ENCODE results near the gene AKT3. TPM values are rescaled to one million over a fixed set of nuclear protein-coding genes. Genes with fewer than 3 reads are reported as not detected.

The AKT3 gene
- total and polyA plus RNA-seq, 2 experiments from 2014 or later = 3.5 to 13.0 TPM

- Histone ChIP-seq H3K36me3 (replicated peaks; ENCODE audit: insufficient read depth, low read depth) (no peaks in the 10 kb centered on the region), H3K9me3 (ENCODE audit: low read depth) (no peaks in the 10 kb centered on the region), H4K20me1 (ENCODE audit: insufficient read depth, poor library complexity, severe bottlenecking) (no peaks in the 10 kb centered on the region), H3K9me2 (replicated peaks; ENCODE audit: insufficient read depth) (no peaks in the 10 kb centered on the region), H3K4me3 (no peak overlapping the region), H2AFZ (no peak overlapping the region), H3K27me3 (no peaks in the 10 kb centered on the region), H3K4me1 (ENCODE audit: insufficient read depth) (no peaks in the 10 kb centered on the region), H3K4me2 (no peak overlapping the region), H3K79me2 (no peaks in the 10 kb centered on the region), H3K27ac (no peak overlapping the region)
- WGBS (ENCODE audit: low lambda C conversion rate, missing lambda C conversion rate) = 54% methylated on average over 2 of the region's 2 CpGs
- TF ChIP-seq EZH2 (IDR thresholded peaks at IDR 0.05; ENCODE audit: borderline replicate concordance) (no peak), CTCF (IDR thresholded peaks at IDR 0.05; ENCODE audit: poor library complexity) (no peak), EZH2phosphoT487 (IDR thresholded peaks at IDR 0.05; ENCODE audit: low read depth, severe bottlenecking, unreplicated experiment) (no peak)
- no peak for DNase-seq (ENCODE audit: low spot score)
Observed at GRCh38 chr1:243890576-243890975, 40.5 kb upstream of the AKT3 start.

- Histone ChIP-seq H3K36me3 (replicated peaks; ENCODE audit: insufficient read depth, low read depth) (no peaks in the 10 kb centered on the region), H3K4me2 (no peak overlapping the region), H3K79me2 (no peaks in the 10 kb centered on the region), H3K27me3 (no peaks in the 10 kb centered on the region), H3K9me3 (ENCODE audit: low read depth) (no peaks in the 10 kb centered on the region), H2AFZ (no peak overlapping the region), H3K4me1 (ENCODE audit: insufficient read depth) (no peaks in the 10 kb centered on the region), H3K9me2 (replicated peaks; ENCODE audit: insufficient read depth) (no peaks in the 10 kb centered on the region), H3K4me3 (no peak overlapping the region), H4K20me1 (ENCODE audit: insufficient read depth, poor library complexity, severe bottlenecking) (no peaks in the 10 kb centered on the region), H3K27ac (no peak overlapping the region)
- no peak for DNase-seq (ENCODE audit: low spot score)
- 55% methylated on average over 1 of the region's 1 CpG for WGBS (ENCODE audit: low lambda C conversion rate, missing lambda C conversion rate)
- TF ChIP-seq EZH2phosphoT487 (IDR thresholded peaks at IDR 0.05; ENCODE audit: low read depth, severe bottlenecking, unreplicated experiment) = no peak
- no peak for TF ChIP-seq EZH2 (IDR thresholded peaks at IDR 0.05; ENCODE audit: borderline replicate concordance)
- no peak for TF ChIP-seq CTCF (IDR thresholded peaks at IDR 0.05; ENCODE audit: poor library complexity)
Observed at GRCh38 chr1:243885806-243886205, 35.8 kb upstream of the AKT3 start.

- TF ChIP-seq EZH2 (IDR thresholded peaks at IDR 0.05; ENCODE audit: borderline replicate concordance) = no peak
- TF ChIP-seq EZH2phosphoT487 (IDR thresholded peaks at IDR 0.05; ENCODE audit: low read depth, severe bottlenecking, unreplicated experiment) = no peak
- no peak for TF ChIP-seq CTCF (IDR thresholded peaks at IDR 0.05; ENCODE audit: poor library complexity)
- H3K9me2 ChIP-seq (replicated peaks; ENCODE audit: insufficient read depth) = no peaks in the 10 kb centered on the region
- no peak for DNase-seq (ENCODE audit: low spot score)
- H3K9me3 ChIP-seq (ENCODE audit: low read depth) = no peaks in the 10 kb centered on the region
- no peak overlapping the region for H3K4me3 ChIP-seq
- H2AFZ ChIP-seq = no peak overlapping the region
- H3K27me3 ChIP-seq = no peaks in the 10 kb centered on the region
- no peak overlapping the region for H3K4me2 ChIP-seq
- H3K4me1 ChIP-seq (ENCODE audit: insufficient read depth) = no peaks in the 10 kb centered on the region
- H4K20me1 ChIP-seq (ENCODE audit: insufficient read depth, poor library complexity, severe bottlenecking) = no peaks in the 10 kb centered on the region
- no peaks in the 10 kb centered on the region for H3K36me3 ChIP-seq (replicated peaks; ENCODE audit: insufficient read depth, low read depth)
- WGBS (ENCODE audit: low lambda C conversion rate, missing lambda C conversion rate) = 77% methylated on average over 5 of the region's 5 CpGs
- no peaks in the 10 kb centered on the region for H3K79me2 ChIP-seq
- H3K27ac ChIP-seq = no peak overlapping the region
Observed at GRCh38 chr1:243884603-243885002, 34.6 kb upstream of the AKT3 start.

GRCh38 chr1:243883551-243883950 is 33.5 kb upstream of the AKT3 start:
- H3K36me3 ChIP-seq (replicated peaks; ENCODE audit: insufficient read depth, low read depth) = no peaks in the 10 kb centered on the region
- H3K27me3 ChIP-seq = no peaks in the 10 kb centered on the region
- no peak overlapping the region for H2AFZ ChIP-seq
- TF ChIP-seq EZH2 (IDR thresholded peaks at IDR 0.05; ENCODE audit: borderline replicate concordance) (no peak), EZH2phosphoT487 (IDR thresholded peaks at IDR 0.05; ENCODE audit: low read depth, severe bottlenecking, unreplicated experiment) (no peak)
- no peak overlapping the region for H3K4me2 ChIP-seq
- H3K9me2 ChIP-seq (replicated peaks; ENCODE audit: insufficient read depth) = no peaks in the 10 kb centered on the region
- no peak overlapping the region for H3K27ac ChIP-seq
- 93% methylated on average over 2 of the region's 2 CpGs for WGBS (ENCODE audit: low lambda C conversion rate, missing lambda C conversion rate)
- H3K4me1 ChIP-seq (ENCODE audit: insufficient read depth) = no peaks in the 10 kb centered on the region
- no peak for DNase-seq (ENCODE audit: low spot score)
- H3K79me2 ChIP-seq = no peaks in the 10 kb centered on the region
- no peaks in the 10 kb centered on the region for H3K9me3 ChIP-seq (ENCODE audit: low read depth)
- no peaks in the 10 kb centered on the region for H4K20me1 ChIP-seq (ENCODE audit: insufficient read depth, poor library complexity, severe bottlenecking)
- no peak overlapping the region for H3K4me3 ChIP-seq
